ENCODE measurements around the gene PRSS12.

The PRSS12 gene

DNA sequence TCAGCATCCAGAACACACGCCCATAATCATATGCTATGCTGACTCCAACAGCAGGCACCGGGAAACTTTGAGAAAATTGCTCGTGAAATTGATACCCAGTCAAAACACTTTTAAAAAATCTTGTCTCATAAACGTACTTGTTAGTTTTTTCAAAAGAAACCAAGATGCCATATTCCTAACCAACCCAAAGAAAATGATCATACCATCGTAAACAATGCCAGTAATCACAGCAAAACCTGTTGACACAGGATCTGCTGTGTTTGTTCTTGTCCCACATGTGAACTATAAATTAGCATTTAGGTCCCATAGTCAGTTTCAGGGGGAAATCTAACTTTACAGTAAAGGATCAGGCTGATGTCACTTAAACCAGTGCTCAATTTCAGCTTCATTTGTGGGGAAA lies 23.0 kb downstream of the PRSS12 start:
- H3K36me3 ChIP-seq (ENCODE audit: control insufficient read depth, insufficient read depth, low read length), result no peaks in the 10 kb centered on the region
- no peak overlapping the region for H3K9ac ChIP-seq
- no peaks in the 10 kb centered on the region for H3K79me2 ChIP-seq
- H3K9me3 ChIP-seq (ENCODE audit: control insufficient read depth, low read length), result no peaks in the 10 kb centered on the region
- no peak overlapping the region for H3K4me2 ChIP-seq (ENCODE audit: low read length)
- no peak overlapping the region for H2AFZ ChIP-seq
- H3K4me1 ChIP-seq, result no peaks in the 10 kb centered on the region
- H3K27ac ChIP-seq, result no peak overlapping the region
- H3K4me3 ChIP-seq (ENCODE audit: low read depth, low read length), result no peak overlapping the region
- no peak for TF ChIP-seq CTCF (IDR thresholded peaks at IDR 0.05)
- no peaks in the 10 kb centered on the region for H3K27me3 ChIP-seq (ENCODE audit: control insufficient read depth, insufficient read depth, low read length)

DNA sequence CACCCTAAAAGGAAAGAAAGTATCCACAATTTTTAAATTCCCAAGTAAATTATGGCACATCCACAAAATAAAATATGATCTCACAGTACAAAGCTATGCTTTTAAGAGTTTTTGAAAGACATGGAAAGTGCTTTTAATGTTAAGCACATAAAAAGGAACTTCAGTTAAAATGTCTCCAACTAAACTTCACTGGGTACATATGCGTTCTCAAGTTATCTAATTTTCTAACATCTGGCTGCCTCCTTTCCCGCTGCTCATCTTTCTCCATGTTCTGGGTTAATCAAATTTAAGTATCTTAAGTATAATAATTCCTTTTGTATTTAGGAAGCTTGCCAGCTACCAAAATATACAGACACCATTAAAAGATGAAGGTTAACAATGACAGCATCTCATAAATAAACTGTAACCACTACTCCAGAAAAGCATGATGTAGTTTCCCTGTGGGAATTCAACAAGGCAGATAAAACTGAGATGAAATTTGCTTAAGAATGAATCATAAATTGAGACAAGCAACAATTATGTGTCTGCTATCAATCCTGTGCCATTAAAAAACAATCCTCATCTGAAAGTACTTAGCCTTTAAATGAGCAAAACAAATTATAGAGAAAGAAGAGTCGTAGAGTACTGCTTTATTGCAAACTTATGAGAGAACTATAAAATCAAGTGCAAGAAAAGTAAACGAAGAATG lies 25.1 kb downstream of the PRSS12 start:
- Histone ChIP-seq H3K4me2 (ENCODE audit: low read length) (no peak overlapping the region), H3K27me3 (ENCODE audit: control insufficient read depth, insufficient read depth, low read length) (no peaks in the 10 kb centered on the region), H3K9me3 (ENCODE audit: control insufficient read depth, low read length) (no peaks in the 10 kb centered on the region), H3K27ac (no peak overlapping the region), H3K4me3 (ENCODE audit: low read depth, low read length) (no peak overlapping the region), H3K9ac (no peak overlapping the region), H3K36me3 (ENCODE audit: control insufficient read depth, insufficient read depth, low read length) (no peaks in the 10 kb centered on the region), H3K4me1 (no peaks in the 10 kb centered on the region), H3K79me2 (no peaks in the 10 kb centered on the region), H2AFZ (no peak overlapping the region)
- TF ChIP-seq CTCF (IDR thresholded peaks at IDR 0.05), result no peak

DNA sequence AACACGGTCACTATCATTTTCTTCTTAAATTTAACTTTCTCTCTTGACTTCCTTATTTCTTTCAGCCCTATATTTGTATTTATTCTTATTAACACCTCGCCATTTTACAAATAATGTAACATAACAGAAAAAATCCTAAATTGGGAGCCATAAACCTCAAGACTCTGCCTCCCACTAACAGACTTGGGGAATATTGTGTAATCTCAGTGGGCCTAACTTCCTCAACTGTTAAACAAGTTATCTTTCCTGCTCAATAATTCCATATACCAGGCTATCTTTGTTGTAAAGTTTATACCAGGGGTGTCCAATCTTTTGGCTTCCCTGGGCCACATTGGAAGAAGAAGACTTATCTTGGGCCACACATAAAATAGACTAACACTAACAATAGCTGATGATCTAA lies 26.2 kb downstream of the PRSS12 start:
- Histone ChIP-seq H3K4me1 (no peaks in the 10 kb centered on the region), H3K79me2 (no peaks in the 10 kb centered on the region), H3K27ac (no peak overlapping the region), H2AFZ (no peak overlapping the region), H3K4me3 (ENCODE audit: low read depth, low read length) (no peak overlapping the region), H3K4me2 (ENCODE audit: low read length) (no peak overlapping the region), H3K36me3 (ENCODE audit: control insufficient read depth, insufficient read depth, low read length) (no peaks in the 10 kb centered on the region), H3K27me3 (ENCODE audit: control insufficient read depth, insufficient read depth, low read length) (no peaks in the 10 kb centered on the region), H3K9me3 (ENCODE audit: control insufficient read depth, low read length) (no peaks in the 10 kb centered on the region), H3K9ac (no peak overlapping the region)
- no peak for TF ChIP-seq CTCF (IDR thresholded peaks at IDR 0.05)

GRCh38 chr4:118325431-118325830 lies 27.4 kb downstream of the PRSS12 start:
- no peaks in the 10 kb centered on the region for H3K27me3 ChIP-seq (ENCODE audit: control insufficient read depth, insufficient read depth, low read length)
- no peak overlapping the region for H3K9ac ChIP-seq
- H3K27ac ChIP-seq, result no peak overlapping the region
- H3K79me2 ChIP-seq, result no peaks in the 10 kb centered on the region
- H3K9me3 ChIP-seq (ENCODE audit: control insufficient read depth, low read length), result no peaks in the 10 kb centered on the region
- no peaks in the 10 kb centered on the region for H3K36me3 ChIP-seq (ENCODE audit: control insufficient read depth, insufficient read depth, low read length)
- H3K4me2 ChIP-seq (ENCODE audit: low read length), result no peak overlapping the region
- H3K4me3 ChIP-seq (ENCODE audit: low read depth, low read length), result no peak overlapping the region
- no peak overlapping the region for H2AFZ ChIP-seq
- no peak for TF ChIP-seq CTCF (IDR thresholded peaks at IDR 0.05)
- no peaks in the 10 kb centered on the region for H3K4me1 ChIP-seq

- Histone ChIP-seq H3K36me3 (ENCODE audit: control insufficient read depth, insufficient read depth, low read length) (no peaks in the 10 kb centered on the region), H3K9ac (no peak overlapping the region), H3K4me1 (no peaks in the 10 kb centered on the region), H3K4me3 (ENCODE audit: low read depth, low read length) (no peak overlapping the region), H3K27ac (no peak overlapping the region), H2AFZ (no peak overlapping the region), H3K79me2 (no peaks in the 10 kb centered on the region), H3K27me3 (ENCODE audit: control insufficient read depth, insufficient read depth, low read length) (no peaks in the 10 kb centered on the region), H3K9me3 (ENCODE audit: control insufficient read depth, low read length) (no peaks in the 10 kb centered on the region), H3K4me2 (ENCODE audit: low read length) (no peak overlapping the region)
- TF ChIP-seq CTCF (IDR thresholded peaks at IDR 0.05), result no peak
Measured at GRCh38 chr4:118322831-118323502, 29.8 kb downstream of the PRSS12 start.
